Umbilical cord (tissue), 2 donors: ENCODE measurements around the gene TBC1D5. TPM values are rescaled to one million over a fixed set of nuclear protein-coding genes. Genes with fewer than 3 reads are reported as not detected.
"Not testable (repeated sequence)": the region's sequence is repeated elsewhere in the genome, so short reads cannot be mapped to it uniquely, and the experiment has no call there.

Experiments used
- DNase-seq: peaks from one replicate; pipeline ENCODE4 v3.0.0-alpha.2; 2015; ENCODE audit warnings: low spot score
- total RNA-seq: library from RNA; depleted of rRNA; stranded (reverse); fragments of >200 nt; gene quantifications from one replicate; pipeline ENCODE4 v1.2.3, GENCODE V29; 2014; ENCODE audit warnings: low replicate concordance; ENCODE audit not compliant: insufficient read depth

The TBC1D5 gene
- total RNA-seq, 1 donor from 2014 or later = 92.2 TPM

DNA sequence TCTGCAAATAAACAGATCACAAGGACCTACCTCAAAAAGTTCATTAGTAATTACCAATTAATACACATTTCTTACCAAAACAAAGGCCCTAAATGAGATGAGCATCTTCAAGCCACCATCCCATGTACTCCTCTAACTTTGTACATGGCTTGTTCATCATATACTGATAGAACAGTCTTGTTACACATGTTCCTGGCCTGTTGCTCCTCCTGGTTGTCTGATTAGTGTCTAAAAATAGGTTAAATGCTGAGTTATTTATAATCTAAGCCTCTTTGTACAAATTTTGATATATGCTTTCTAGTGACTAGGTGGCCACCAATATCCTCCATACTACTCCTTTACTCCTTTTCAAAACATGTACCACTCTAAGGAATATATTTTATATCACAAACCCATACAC lies 25.0 kb downstream of the TBC1D5 start:
- DNase-seq = no peak

DNA sequence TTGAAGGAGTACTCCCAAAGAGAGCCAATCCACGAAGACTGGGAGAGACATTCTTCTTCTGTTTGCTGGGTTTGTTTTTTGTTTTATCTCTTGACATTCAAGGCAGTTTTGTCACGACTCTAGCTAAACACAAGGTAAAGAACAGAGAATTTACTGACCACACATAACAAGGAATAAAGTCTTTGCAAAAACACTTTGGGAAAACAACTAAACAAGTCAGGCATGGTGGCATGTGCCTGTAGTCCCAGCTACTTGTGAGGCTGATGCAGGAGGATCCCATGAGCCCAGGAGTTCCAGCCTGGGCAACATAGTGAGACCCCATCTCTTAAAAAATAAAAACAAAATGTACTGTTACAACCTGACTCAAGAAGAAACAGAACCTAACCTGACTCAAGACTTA lies 28.0 kb downstream of the TBC1D5 start:
- DNase-seq = no peak

DNA sequence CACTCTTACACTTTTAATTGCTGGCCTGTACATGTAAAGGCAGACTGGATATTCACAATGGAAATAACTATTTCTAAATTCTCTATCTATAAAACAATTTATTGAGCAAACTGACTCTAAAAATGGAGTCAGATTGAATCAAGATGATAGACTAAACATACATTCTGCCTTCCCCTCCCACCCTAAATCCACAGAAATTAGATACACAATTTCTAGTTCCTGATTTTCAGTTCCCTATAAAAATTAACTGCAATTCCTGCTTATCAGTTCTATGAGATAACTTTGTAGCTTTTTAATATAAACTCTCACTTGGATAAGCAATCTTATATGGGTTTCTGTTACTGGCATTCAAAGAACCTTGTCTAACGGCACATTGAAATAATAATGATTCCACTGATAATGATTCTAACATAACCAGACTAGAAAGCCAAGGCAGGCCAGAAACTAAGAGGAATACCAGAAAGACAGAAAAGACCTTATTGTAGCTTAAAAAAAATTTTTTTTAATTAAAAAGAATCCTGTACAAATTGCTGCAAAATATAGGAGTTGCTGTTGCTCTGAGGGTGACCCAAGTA lies 33.1 kb downstream of the TBC1D5 start:
- DNase-seq = no peak

DNA sequence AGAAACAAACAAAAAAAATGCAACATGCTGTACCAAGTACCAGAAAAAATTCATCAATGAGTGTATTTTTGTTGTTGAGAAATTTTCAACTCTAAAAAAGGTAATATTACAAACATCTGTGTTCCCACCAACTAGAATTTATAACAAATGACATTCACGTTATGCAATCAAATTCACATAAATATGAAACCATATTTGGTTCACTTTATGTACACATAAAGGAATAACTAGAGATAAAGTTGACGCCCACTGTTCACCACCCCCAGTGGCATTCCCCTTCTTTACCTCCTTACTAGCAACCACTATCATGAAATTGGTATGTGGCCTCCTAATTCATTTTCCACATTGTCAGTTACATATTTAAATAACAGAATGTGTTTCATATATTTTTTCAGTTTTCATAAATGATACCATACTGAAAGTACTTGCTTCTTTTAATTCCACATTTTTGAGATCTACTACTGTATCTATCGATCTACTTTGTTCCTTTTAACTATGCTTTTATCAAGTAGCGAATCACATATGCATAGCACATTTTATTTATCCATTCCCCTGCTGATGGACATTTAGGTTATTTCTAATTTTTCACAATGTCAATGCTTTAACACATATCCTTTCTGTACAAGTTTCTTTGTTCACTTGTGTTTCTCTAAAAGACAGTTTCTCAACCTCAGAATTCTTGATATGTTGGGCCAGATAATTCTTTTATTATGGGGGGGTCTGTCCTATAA lies 34.5 kb downstream of the TBC1D5 start:
- DNase-seq = no peak

DNA sequence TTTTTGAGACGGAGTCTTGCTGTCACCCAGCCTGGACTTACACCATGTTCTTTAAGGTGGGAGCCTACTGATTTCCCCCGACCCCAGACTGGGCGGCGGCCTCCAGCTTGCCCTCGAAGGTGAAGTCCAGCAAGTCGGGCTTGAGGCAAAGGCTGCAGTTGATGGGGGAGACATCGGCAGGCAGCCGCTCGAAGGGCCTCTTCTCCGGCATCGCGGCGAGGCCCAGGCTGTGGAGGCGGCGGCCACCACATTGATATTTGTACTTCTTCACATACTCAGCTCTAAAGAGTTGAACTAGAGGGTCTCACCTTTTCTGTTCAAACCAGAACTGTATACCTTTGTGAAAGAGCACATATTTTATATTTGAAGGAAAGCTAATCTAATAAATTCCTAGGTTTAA lies 36.4 kb downstream of the TBC1D5 start:
- not testable (repeated sequence) for DNase-seq

DNA sequence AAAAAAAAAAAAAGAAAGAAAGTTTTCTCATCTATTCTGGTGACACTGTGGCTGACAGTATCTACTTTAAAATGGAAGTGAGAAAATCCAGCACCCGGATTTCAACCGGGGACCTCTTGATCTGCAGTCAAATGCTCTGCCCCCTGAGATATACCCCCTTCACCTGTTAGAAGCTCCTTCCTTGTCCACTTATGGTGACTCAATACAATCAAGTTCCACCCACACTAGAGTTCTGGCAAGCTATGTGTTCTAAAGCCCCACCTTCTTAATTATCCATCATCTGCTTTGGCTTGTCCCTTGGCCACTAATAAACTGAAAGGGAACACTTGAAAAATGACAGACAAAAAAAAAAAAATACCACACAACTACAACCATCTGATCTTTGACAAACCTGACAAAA lies 42.6 kb downstream of the TBC1D5 start:
- DNase-seq = not testable (repeated sequence)

DNA sequence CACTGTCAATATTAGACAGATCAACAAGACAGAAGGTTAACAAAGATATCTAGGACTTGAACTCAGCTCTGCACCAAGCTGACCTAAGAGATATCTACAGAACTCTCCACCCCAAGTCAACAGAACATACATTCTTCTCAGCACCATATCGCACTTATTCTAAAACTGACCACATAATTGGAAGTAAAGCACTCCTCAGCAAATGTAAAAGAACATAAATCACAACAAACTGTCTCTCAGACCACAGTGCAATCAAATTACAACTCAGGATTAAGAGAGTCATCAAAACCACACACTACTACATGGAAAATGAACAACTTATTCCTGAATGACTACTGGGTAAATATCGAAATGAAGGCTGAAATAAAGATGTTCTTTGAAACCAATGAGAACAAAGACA lies 46.8 kb downstream of the TBC1D5 start:
- DNase-seq = not testable (repeated sequence)

DNA sequence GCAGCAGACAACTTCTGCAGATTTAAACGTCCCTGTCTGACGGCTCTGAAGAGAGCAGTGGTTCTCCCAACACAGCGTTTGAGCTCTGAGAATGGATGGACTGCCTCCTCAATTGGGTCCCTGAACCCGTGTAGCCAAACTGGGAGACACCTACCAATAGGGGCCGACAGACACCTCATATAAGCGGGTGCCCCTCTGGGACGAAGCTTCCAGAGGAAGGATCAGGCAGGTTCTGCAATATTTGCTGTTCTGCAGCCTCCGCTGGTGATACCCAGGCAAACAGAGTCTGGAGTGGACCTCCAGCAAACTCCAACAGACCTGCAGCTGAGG lies 48.8 kb downstream of the TBC1D5 start:
- DNase-seq = not testable (repeated sequence)

DNA sequence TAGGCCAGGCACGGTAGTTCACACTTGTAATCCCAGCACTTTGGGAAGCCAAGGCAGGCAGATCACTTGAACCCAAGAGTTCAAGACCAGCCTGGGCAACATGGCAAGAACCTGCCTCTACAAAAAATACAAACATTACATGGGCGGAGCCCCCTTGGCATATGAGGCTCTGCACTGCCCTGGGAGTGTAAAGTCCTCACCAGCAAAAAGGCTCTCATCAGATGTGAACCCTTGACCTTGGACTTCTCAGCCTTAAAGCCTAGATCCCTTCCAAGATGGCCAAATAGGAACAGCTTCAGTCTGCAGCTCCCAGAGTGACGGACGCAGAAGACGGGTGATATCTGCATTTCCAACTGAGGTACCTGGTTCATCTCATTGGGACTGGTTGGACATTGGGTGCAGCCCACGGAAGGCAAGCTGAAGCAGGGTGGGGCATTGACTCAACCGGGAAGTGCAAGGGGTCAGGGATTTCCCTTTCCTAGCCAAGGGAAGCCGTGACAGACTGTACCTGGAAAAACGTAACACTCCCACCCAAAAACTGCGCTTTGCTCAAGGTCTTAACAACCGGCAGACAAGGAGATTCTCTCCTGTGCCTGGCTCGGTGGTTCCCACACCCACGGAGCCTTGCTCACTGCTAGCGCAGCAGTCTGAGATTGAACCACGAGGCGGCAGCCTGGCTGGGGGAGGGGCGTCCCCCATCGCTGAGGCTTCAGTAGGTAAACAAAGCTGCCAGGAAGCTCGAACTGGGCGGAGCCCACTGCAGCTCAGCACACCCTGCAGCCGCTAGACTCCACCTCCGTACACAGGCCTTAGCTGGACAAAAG lies 49.4 kb downstream of the TBC1D5 start:
- DNase-seq = not testable (repeated sequence)

DNA sequence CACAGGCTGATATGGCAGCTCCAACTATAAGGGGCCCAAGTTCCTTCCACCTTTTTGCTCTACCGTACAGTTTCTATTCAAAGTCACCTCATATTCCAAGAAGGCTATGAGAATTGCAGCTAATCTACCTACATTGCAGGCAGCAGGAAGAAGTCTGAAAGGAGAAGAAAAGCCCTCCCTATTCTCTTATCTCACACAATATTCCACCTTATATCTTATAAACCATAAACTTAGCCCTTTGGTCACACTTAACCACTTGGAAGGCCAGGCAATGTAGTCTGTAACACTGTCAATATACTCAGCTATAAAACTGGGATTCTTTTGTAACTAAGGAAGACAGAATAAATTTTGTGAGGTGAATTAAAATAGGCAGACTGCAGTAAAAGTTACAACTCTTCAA lies 54.9 kb downstream of the TBC1D5 start:
- DNase-seq = no peak

DNA sequence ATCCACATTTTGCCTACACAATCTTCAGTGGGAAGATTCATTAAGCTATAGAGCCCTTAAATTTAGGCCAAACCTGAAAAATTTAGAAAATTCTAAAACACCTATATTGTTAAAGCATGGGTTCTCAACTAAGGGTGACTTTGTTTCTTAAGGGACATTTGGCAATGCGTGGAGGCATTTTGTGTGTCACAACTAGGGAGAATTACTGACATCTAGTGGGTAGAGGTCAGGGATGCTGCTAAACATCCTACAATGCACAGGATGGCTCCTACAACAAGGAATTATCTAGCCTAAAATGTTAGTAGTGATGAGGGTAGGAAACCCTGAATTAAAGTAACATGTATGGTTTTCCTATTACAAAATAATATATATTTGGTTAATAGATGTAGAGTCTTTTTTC lies 55.8 kb downstream of the TBC1D5 start:
- no peak for DNase-seq

DNA sequence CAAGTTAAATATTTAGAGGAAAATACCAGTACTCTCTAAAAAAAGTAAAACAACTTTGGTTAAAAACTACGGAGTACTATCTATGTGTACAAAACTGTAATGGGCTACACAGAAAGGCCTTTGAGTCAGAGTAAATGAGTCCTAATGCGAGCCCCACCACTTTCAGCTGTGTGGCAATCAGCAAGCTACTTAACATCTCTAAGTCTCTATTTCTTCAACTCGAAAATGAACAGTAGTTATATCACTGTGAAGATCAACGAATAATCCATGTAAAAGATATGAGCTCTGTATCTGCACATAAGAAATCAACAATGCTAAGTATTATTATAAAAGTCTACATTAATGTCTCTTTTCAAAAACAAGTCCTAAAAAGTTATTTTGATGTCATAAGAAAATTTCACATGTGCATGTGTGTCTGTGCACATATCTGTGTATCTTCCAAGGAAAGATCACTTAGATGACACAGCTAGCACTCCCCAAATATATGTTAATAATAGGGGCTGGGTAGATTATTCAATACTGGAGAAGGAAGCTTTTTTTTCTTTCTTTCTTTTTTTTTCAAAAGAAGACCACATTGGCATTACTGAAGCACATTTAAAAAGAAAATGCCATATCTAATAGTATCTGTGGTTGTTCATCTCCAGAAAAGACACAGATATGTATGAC lies 58.8 kb downstream of the TBC1D5 start:
- no peak for DNase-seq

DNA sequence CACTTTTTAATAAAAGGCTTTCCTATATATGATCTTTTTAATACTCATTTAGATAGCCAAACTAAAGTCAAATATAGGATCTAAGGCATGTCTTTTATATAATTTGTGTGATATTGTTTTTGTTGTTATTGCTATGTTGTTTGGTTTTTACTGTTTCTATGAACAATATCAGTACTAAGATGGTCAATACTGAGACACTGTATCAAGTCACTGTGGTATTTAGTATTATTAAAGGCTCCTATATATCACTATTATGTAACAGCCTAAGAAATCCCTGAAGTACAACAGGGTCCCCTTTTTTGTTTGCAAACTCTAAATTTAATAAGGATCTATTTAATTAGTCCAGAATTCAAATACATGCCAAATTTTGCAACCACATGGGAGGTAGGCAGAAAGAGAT lies 61.9 kb downstream of the TBC1D5 start:
- no peak for DNase-seq

DNA sequence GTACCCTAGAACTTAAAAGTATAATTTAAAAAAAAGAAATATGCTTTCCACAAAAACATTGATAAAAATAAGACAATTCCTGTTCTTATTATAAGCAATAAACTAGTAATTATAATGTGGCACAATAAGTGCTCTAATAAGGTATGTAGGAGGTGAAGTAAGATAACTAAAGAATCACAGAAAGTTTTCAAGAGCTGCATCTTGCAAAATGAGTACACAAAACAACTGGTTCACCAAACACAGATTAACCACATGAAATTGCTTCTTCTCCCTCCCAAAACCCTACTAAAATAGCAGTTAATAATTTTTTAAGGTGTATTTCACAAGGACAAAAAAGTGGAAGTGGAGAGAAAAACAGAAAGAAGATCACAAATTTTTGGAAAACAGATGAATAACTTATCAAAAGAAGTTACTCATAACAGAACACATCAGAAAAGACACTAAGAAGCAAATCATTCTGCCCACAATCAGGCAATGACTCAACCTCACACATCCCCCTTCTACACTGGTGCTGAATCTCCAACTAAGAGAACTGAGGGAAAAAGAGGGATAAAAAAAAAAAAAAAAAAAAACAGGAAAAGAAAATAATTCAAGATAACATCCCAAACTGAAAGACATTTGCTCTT lies 64.2 kb downstream of the TBC1D5 start:
- DNase-seq = peak; percentile 9

DNA sequence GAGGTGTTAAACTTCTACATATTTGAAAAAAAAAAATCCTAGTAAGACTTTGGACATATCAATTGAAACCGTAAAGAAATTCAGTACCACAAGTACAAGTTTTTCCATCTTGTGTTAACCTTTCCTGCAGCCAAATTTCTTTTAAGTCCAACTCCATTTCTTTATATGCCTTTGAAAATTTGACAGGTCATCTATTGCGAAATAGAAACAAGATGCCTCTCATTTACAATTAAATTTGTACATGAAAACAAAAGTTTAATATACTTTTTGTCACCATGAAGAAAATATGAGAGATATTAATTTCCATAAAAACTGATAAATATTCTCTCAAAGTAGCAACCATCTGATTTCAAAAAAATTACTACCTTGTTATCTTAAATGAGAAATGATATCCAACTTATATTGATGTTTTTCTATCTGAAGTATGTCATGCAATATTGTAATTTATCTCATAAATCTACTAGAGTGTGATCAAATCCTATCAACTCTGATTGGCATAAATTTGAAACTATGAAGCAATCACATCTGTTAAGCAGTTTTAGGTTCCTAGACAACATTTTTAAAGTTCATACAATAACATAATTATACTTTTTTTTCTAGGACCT lies 68.2 kb downstream of the TBC1D5 start:
- no peak for DNase-seq

DNA sequence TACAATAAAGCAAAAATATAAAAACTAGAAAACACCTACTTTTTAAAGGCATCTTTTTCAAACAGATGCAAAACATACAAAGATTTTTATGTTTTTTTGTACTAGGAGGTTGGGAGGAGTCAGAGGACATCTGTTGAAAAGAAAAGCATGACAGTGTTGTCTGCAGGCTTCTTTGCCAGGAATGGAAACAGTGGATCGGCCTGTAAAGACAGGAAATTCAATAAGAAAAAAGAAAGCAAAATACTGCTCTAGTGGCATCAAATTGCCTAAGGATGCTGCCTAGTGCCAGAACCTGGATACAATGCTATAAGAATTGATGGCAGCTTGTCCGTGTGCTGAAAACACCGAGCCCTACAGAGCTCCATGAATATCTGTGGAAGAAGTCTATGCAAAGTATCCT lies 69.9 kb downstream of the TBC1D5 start:
- DNase-seq = peak; percentile 5

DNA sequence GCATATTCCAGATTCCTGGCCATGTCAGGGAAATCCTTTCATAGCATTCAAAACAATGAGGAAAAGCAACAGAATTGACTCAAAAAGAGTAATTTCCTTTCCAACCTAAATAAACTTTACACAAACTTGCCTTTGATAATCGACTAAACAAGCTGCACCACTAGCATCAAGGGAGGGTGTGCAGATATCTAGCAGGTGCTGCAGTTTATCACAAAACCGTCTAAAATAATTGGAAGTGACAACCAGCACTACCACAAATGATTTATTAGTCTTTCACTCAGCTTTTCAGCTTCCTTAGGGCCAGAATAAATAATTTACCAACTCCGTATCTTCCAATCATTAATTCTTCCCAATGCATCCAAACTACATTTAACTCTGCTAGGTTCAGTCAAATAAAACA lies 71.7 kb downstream of the TBC1D5 start:
- no peak for DNase-seq

DNA sequence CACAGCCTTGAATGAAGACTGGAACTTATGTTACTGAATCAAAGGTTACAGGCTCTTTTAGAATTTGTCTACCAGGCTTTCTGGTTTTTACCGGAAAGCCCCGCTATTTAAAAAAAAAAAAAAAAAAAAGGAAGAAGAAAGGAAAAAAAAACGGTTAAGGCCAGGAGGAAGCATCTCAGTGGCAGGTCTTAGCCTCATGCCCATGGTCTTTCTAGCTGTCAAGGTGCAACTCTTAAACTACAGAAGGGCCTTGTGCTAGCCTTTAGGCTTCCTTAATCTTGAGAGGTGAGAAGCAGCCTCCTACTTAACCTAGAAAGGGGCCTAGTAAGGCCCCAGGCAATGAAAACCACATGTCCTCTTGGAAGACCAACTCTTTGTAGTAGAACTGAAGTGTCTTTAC lies 77.5 kb downstream of the TBC1D5 start:
- DNase-seq = no peak

DNA sequence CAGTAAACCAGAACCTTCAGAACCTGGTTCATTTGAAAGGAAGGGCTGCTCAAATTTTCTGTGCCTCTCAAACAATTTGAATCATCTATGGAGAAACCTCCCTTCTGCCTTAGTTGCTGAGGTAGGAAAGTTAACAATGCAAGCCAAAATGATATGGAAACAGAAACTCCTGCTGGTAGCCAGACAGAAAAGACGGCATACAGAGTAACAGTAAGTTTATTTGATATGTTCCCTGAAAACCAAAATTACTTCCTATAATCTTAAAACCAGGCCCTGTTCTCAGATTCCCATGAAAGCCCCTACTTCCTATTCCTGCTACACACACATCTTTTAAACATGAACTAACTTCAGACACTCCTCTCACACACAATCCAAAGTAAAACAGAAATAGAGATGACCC lies 86.2 kb downstream of the TBC1D5 start:
- DNase-seq = no peak

DNA sequence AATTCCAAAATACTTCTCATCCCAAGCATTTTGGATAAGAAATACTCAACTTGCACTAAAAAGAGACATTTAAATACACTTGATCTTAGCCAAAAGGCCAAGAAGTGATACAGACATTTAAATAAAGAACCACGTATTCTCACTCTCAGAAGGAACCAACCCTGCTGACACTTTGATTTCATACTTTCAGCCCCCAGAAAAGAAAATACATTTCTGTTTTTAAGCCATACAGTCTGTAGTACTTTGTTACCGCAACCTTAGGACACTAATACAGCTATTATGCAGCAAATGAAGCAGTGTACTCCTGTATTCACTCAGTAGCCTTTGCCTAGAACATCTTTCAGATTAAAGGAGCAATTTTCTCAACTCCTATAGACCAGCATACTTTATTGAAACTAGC lies 86.7 kb downstream of the TBC1D5 start:
- DNase-seq = no peak

DNA sequence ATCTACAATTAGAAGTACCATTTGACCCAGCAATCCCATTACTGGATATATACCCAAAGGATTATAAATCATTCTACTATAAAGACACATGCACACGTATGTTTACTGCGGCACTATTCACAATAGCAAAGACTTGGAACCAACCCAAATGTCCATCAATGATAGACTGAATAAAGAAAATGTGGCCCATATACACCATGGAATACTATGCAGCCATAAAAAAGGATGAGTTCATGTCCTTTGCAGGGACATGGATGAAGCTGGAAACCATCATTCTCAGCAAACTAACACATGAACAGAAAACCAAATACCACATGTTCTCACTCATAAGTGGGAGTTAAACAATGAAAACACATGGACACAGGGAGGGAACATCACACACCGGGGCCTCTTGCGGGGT lies 92.7 kb downstream of the TBC1D5 start:
- not testable (repeated sequence) for DNase-seq
